GM19351 (cell line): ENCODE measurements around the gene IQUB.
"Not testable (repeated sequence)": the region's sequence is repeated elsewhere in the genome, so short reads cannot be mapped to it uniquely, and the experiment has no call there.

Experiments used
- ATAC-seq: cut with Tn5 transposase; IDR thresholded peaks from one replicate; pipeline ENCODE4 v1.9.1; 2021; ENCODE audit warnings: mild to moderate bottlenecking, moderate library complexity; ENCODE audit not compliant: unreplicated experiment

IQUB gene

DNA sequence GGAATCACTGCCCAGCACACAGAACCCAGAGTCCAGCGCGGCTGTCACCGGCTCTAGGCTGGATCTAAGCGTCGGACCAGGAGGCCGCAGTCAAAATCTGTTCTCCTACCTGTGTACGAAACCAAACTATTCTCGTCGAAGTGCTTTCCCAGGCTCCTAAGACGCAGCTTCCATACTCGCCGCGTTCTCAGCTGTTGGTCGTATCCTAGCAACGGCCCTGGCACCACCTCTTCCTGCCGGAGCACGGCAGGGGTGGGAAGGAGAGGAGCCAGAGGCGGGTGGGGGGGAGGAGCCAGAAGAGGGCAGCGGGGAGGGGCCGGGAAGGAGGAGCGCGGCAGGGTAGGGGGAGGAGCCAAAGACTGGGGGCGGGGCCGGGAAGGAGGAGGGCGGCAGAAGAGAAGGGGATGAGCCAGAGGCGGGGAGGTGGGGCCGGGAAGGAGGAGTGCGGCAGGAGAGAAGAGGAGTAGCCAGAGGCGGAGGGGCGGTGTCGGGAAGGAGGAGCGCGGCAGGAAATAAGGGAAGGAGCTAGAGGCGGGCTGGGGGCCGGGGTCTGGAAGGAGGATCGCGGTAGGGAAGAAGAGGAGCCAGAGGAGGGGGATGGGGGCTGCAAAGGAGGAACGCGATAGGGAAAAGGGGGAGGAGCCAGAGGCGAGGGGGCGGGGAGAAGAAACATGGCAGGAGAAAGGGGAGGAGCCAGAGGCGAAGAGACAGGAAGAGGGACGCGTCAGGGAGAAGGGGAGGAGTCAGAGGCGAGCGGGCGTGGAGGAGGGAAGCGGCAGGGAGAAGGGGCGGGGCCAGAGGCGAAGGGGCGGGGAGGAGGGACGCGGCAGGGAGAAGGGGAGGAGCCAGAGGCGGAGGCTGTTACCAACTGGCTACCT lies at the start of gene IQUB:
Gene IQUB (minus strand): TSS at position 213 of the 878 bp plus-strand sequence. CDS start 22,255 bp downstream, outside the sequence.
- peak; percentile 69 for ATAC-seq

DNA sequence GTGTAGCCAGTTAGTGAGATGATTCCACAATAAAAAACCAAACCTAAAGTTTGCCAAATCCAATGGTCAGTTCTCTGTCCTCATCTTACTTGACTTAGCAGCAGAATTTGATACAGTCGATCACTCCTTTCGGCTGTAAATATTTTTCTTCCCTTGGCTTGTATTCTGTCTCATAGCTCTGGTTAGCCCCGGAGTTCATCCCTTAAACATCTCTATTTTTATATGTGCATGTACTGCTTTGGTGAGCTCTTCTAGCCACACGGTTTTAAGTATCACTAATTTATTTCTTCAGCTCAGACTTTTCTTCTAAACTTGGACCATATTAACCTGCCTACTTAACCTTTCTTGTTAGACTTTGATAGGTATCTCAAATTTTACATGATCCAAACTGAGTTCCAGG lies 49.4 kb upstream of the IQUB start:
- no peak for ATAC-seq

DNA sequence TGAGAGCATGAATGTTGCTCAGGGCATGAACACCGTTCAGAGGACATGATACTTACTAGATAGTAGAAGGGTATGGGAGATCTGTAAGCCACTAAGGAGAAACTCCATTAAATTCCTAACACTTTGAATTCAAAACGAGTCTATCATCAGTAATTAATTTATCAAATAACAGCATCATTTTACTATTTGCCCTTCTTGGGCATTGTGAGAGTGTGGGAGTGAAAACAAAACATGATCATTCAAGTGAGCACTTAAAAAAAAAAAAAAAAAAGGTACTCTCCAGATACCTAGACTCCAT lies 46.7 kb upstream of the IQUB start:
- ATAC-seq, result no peak

DNA sequence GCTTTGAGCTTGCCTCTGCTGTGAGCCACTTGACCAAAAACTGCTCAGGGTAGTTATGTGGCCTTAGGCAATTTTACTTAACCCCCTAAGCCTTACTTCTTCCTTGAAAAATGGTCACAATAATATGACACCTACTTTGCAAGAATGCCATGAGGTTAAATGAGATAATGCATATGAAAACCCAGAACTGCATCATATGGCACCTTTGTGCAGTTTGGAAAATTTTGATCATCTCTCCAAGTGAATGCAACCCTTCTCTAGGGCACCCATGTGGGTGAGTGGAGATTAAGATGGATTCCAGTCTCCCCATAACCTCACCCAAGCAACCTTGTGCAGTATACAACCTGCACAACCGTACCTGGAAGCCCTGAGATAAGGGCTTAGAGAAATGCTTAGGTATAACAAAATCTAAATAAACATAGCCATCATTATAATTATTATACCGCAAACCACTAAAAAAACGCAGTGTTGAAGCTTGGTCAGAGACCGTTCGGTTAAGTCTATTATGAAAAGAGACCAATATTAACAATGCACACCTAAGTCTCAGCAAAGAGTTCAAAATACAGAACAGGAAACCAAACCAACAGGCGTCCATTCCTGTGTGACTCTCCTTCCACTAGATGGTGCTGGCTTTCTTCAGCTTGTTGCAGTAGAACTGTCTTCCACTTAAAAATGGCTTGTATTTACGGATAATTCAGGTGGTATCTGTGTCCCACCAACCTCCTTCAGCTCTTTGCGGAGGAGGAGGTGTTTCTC lies 46.2 kb upstream of the IQUB start:
- ATAC-seq, result peak; percentile 93

DNA sequence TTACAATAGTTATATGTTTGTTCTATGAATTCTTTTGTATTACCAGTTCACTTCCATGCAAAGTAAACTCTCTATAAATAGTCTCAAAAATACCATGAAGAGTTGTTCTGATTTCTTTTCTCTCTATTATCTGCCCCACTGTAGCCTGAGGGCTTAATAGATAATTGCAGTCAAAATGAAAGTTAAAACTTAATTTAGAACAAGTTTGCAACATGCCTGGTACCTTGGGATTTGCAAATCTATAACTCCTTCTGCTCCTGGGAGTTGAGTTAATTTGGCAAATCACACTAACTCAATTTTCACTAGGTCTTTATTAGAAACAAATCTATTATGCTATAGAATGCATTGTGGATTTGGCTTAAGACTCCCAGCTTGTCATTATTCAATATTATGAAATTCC lies 45.0 kb upstream of the IQUB start:
- ATAC-seq, result no peak

DNA sequence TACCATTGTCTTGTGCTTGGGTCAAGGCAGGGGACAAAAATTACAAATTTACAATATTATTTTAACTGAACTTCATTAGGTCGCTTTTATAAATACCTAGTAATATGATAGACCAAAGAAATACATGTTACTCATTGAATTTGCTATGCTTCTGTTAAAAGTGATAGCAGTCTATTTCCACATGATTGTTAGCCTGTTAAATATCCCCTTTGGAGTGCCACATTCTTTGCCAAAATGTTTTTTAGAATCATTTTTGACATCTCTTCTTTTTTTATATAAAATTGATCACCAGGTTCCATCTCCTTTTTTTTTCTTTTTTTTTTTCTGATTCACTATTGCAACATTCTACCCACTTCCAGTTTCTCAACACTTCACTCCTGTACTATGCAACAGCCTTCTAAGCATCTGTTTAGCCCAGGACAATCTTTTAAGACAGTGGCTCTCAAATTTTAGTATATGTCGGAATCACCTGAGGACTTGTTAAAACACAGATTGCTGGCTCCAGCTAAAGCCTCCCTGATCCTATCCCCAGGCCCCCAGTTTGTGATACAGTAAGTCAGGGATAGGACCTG lies 39.6 kb upstream of the IQUB start:
- ATAC-seq, result no peak

DNA sequence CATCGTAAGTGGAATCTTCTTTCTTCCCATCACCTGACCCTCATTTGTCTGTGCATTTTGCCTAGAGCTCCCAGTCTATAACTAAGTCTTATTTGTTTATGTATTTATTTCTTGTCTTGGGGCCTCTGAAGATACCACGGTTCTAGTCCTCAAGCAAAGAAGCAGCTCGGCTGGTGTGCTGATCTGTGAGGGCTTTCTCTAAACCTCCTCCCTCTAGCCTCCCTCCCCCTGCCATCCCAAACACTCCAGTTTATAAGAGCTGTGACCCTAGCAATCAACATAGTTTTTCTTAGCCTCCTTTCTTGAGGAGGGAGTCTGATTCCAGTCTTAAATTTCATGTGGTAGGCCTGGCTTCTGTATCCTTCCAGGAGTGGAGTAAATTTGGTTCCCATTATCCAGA lies 38.9 kb upstream of the IQUB start:
- no peak for ATAC-seq

DNA sequence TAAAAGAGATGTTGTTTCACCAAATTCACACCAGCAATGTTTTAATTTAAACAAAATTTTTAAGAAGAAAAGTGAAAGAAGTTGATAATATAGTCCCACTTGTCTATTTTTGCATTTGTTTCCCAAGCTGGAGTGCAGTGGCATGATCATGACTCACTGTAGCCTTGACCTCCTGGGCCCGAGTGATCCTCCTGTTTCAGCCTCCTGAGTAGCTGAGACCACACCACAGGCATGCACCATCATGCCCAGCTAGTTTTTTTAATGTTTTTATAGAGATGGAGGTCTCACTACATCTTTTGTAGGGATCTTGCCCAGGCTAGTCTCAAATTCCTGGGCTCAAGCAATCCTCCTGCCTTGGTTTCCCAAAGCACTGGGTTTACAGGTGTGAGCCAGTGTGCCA lies 37.3 kb upstream of the IQUB start:
- ATAC-seq, result no peak

DNA sequence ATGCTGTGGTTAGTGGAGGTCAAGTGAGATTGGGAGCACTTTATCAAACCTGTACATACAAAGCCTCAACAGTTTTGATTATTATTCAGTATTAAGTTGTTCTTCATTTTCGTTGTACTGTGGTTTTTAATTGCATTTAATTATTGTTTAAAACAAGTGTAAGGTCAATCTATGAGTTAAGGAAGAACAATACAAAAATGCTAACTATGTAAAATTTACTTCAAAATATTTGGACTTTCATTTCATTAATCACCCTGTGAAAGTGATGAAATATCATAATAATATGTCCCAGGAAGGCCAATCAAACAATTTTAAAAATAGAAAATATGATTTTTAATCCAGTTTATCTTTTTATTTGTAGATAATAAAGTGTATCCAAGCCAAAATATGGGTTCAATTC lies 36.8 kb upstream of the IQUB start:
- no peak for ATAC-seq

DNA sequence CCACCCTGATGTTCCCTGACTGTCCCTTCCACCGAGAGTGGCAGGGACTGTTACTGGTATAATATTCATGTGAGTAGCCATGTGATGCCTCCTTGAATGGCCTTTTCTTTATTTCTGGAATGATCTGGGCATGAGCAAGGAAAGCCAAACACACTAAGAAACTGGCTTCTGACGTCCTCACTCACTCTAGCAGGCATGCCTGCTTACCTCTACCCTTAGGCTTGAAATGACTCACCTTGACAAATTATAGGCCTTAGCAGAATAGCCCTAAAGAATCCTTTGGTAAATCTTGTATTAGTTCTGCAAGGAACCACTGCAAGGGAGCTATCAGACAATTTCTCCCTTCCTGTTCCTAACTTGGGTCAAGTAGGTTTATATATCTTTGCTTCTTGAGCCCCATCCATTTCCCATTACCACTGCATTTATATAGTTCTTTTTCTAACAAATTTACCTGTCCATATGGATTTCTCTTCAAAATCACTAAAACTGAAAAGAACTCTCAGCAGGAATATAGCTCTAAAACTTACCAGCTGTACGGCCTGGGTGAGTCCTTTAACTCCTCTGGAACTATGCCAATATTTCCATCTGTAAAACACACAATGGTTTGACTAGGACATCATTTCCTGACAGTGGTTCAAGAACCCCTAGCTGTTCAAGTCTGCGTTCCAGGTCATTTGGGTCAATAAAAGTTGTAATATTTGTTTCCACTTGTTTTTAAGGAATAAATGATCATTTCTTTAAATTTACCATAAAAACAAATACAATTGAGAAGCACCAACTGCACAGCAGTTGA lies 36.2 kb upstream of the IQUB start:
- no peak for ATAC-seq

DNA sequence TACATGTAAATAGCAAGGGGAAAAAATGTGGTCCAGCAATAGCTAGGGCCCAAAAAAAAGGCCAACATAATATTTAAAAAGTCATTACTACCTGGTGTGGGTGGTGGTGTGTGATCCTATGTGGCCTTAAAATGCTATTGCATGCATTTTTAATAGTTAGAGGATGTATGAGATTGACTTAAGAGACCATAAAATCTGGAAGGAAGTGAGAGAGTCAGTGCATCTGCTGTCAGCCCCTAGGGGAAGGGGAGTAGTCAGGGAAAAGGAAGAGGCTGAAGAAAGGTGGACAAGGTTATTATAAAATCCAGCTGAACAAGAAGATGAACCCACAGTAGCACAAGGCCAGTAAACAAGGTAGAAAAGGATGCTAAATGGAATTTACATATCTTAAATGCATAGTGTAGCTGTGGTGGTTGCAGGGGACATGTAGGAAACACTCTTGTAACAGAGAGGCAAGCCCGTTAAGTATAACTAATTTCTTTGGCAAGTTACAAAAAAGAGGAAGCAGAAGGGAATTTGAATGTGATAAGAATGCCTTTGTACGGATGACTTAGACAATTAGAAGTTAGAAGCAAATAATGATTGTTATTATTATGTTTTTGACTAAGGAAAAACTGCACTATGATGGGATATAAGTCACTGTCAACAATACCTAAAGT lies 35.1 kb upstream of the IQUB start:
- ATAC-seq, result no peak

DNA sequence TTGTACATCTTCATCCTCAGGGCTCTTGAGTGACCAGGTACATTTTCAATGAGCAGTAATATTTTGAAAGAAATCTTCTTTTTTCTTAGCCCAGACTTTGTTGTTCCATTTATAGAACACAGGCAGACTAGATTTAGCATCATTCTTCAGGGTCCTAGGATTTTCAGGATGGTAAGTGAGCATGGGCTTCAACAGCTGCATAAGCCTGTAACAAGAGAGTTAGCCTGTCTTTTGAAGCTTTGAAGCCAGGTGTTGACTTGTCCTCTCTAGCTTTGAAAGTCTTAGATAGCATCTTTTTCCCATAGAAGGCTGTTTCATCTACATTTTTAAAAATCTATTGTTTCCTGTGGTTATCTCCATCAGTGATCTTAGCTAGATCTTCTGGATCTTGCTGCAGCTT lies 27.7 kb upstream of the IQUB start:
- ATAC-seq, result no peak

DNA sequence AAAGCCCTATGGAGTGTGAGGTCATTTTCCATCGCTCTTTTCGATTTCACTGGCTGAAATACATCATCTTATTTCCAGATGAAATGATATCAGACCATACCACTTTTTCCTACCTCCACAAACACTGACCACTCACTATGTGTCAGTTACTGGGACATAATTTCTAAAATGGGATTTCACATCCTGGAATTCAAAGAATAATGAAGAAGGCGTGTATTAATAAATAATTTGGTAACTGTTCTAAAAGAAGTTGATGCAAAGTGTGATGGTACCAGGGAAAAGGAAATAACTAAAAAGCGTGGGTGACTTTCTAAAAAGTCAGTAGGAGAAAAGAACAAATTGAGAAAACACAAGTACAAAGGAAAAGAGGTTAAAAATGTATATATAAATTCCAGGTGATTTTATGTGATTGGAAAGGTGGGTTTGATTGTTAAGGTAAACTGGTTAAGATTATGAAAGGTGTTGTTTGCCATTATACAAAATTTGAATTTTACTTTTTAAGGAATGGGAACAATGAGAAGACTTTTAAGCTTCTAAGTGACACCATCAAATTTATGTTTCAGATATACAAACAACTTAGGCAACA lies 24.0 kb upstream of the IQUB start:
- no peak for ATAC-seq

DNA sequence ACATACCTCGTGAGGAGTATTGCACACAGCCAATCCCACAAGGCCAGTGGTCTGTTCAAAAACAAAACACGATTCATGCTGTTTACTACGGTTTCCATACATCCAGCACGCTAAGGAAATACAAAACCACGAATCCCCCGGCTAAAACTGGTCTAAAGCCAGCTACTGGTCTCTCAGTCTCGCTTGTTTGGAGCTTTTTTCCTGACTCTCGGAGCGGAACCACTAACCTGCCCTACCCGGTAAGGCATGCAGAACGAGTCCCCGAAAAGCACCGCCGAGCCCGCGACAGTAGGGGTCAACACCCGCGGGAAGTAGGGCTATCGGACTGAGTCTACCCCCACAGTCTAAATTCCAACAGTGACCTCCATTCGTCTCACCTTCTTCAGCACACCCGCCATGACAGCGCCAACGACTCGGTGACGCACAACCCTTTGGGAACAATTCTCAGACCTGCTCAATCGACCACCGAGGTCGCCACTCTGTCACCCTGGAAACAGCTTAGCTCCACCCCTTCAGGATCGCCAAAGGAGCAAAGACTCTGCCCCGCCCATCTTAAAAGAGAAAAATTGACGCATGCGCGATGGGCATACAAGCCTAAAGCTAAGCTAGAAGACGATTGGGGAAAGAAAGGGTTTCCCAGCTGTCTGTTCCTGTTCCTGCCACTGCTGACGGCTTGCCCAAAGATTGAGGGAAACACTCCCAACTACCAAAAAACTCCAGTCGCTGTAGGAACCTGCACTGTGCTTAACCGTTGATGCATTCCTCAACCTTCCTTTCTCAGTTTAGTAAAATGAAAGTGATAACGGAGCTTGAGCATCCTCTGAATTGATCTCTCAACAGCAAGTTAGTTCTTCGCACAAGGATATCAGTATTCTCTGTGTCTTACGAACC lies 23.2 kb upstream of the IQUB start, which contains the start of gene NDUFA5:
Gene NDUFA5 (minus strand): TSS at position 421 of the 891 bp plus-strand sequence. CDS start 23 bp downstream, at position 398.
- peak; percentile 98 for ATAC-seq

DNA sequence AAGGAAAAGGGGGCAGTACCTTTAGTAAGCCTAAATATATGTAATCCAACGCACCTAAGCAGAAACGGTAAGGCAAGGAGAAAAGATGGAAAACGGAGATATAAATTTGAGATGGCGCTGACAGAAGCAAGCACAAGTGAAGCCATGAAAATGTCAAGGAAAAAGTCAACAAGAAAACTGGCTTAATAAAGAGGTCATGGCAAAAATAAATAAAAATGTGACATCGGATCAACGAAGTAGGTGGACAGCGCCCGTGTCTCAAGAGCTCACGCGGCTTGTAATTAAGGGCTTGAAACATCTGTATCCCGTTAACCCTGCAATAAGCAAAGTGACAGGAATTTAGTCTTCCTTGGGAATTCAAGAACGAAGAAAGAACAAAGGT lies 22.6 kb upstream of the IQUB start:
- no peak for ATAC-seq

DNA sequence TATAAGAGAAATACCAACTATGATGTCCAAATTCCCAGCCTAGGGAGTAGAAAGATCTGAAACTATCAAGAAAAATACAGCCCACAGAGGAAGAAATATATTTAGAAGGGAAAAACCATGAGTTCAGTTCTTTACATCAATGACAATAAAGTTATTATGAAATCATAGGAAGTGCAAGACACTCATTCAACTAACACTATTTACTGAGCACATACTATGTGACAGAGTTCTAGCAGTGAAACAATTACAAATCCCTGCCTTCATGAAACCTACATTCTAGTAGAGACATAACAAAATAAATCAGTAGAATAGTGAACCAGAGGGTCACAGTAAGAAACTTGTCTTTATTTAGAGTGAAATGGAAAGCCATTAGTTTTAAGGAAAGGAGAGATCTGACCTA lies 21.1 kb upstream of the IQUB start:
- no peak for ATAC-seq

DNA sequence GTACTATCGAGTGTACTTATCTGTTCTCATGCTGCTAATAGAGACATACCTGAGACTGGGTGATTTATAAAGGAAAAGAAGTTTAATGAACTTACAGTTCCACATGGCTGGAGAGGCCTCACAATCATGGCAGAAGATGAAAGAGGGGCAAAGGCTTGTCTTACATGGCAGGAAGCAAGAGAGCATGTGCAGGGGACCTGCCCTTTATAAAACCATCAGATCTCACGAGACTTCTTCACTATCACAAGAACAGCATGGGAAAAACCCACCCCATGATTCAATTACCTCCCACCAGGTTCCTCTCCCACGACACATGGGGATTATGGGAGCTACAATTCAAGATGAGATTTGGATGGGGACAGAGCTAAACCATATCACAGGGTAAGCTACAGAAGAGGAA lies 18.8 kb upstream of the IQUB start:
- no peak for ATAC-seq

DNA sequence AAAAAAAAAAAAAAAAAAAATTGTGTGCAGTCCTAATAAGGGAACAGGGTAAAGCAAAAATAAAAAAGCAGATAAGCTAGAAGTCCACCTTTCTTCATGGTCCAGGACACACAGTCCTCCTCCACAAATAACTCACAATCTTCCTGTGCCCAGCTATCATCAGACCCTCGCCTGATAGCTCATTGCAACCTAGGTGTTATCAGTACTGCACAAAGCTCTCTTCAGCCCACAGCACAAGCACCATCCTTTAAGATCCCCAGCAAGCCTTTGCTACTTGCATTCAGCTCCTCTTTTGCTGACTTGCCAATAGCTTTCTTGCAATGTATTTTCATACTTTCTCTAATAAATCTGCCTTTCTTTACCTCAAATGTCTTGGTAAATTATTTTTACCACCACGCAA lies 18.2 kb upstream of the IQUB start:
- ATAC-seq, result no peak

DNA sequence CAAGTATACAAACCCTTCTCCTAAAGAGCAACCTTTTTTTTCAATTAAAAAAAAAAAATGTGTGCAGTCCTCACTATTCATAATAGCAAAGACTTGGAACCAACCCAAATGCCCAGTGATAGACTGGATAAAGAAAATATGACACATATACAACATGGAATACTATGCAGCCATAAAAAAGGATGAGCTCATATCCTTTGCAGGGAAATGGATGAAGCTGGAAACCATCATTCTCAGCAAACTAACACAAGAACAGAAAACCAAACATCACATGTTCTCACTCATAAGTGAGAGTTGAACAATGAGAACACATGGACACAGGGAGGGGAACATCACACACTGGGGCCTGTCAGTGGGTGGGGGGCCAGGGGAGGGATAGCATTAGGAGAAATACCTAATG lies 17.7 kb upstream of the IQUB start:
- ATAC-seq, result not testable (repeated sequence)
